ENCODE results near the gene SLC25A4. TPM values are rescaled to one million over a fixed set of nuclear protein-coding genes. Genes with fewer than 3 reads are reported as not detected.
"Not testable (repeated sequence)": the region's sequence is repeated elsewhere in the genome, so short reads cannot be mapped to it uniquely, and the experiment has no call there.

Gene SLC25A4
- total RNA-seq (2014; rRNA removed; shearing (Covaris generic); ENCODE audit: low replicate concordance), result 6.3 and 13.7 TPM in 2 replicates

GRCh38 chr4:185142912-185143600 lies at the start of gene SLC25A4:
Gene SLC25A4 (plus strand): TSS chr4:185143266. CDS start chr4:185143373, 107 bp downstream.
- peak within 1 kb of the TSS; percentile 58 for H3K4me3 ChIP-seq
- H3K27me3 ChIP-seq, result no peaks in the 10 kb centered on the region
- H3K36me3 ChIP-seq, result no peaks in the 10 kb centered on the region; the same call in 1 of the 2 replicates
- no peaks in the 10 kb centered on the region for H3K9me3 ChIP-seq
- peak; percentile 75 for DNase-seq

GRCh38 chr4:185093603-185094002 lies 49.5 kb upstream of the SLC25A4 start:
- no peak overlapping the region for H3K4me3 ChIP-seq
- DNase-seq, result no peak
- no peaks in the 10 kb centered on the region for H3K27me3 ChIP-seq
- no peaks in the 10 kb centered on the region for H3K9me3 ChIP-seq
- H3K36me3 ChIP-seq, result no peaks in the 10 kb centered on the region

GRCh38 chr4:185096032-185096653 lies 46.9 kb upstream of the SLC25A4 start:
- no peaks in the 10 kb centered on the region for H3K27me3 ChIP-seq
- H3K36me3 ChIP-seq, result no peaks in the 10 kb centered on the region
- no peak overlapping the region for H3K4me3 ChIP-seq
- no peaks in the 10 kb centered on the region for H3K9me3 ChIP-seq
- DNase-seq, result no peak

- Histone ChIP-seq H3K4me3 (no peak overlapping the region), H3K36me3 (no peaks in the 10 kb centered on the region), H3K9me3 (no peaks in the 10 kb centered on the region), H3K27me3 (no peaks in the 10 kb centered on the region)
- DNase-seq, result no peak
These were observed 44.6 kb upstream of the SLC25A4 start for GRCh38 chr4:185098474-185098873.

- no peaks in the 10 kb centered on the region for H3K9me3 ChIP-seq
- no peak for DNase-seq
These were observed 43.9 kb upstream of the SLC25A4 start for GRCh38 chr4:185099024-185099682.

GRCh38 chr4:185099940-185100339 lies 43.1 kb upstream of the SLC25A4 start:
- no peaks in the 10 kb centered on the region for H3K9me3 ChIP-seq

More at GRCh38 chr4:185099024-185099682, 43.9 kb upstream of the SLC25A4 start:
- no peaks in the 10 kb centered on the region for H3K27me3 ChIP-seq
- H3K4me3 ChIP-seq, result no peak overlapping the region
- H3K36me3 ChIP-seq, result no peaks in the 10 kb centered on the region

GRCh38 chr4:185100423-185100822 lies 42.6 kb upstream of the SLC25A4 start:
- DNase-seq, result no peak

More at GRCh38 chr4:185099940-185100339, 43.1 kb upstream of the SLC25A4 start:
- H3K27me3 ChIP-seq, result no peaks in the 10 kb centered on the region
- DNase-seq, result no peak
- H3K36me3 ChIP-seq, result no peaks in the 10 kb centered on the region
- no peak overlapping the region for H3K4me3 ChIP-seq

GRCh38 chr4:185101354-185101890 lies 41.6 kb upstream of the SLC25A4 start:
- H3K27me3 ChIP-seq, result no peaks in the 10 kb centered on the region
- DNase-seq, result no peak
- no peaks in the 10 kb centered on the region for H3K36me3 ChIP-seq
- H3K9me3 ChIP-seq, result no peaks in the 10 kb centered on the region
- H3K4me3 ChIP-seq, result no peak overlapping the region

More at GRCh38 chr4:185100423-185100822, 42.6 kb upstream of the SLC25A4 start:
- Histone ChIP-seq H3K36me3 (no peaks in the 10 kb centered on the region), H3K27me3 (no peaks in the 10 kb centered on the region), H3K4me3 (no peak overlapping the region), H3K9me3 (no peaks in the 10 kb centered on the region)

GRCh38 chr4:185104733-185105132 lies 38.3 kb upstream of the SLC25A4 start:
- no peak for DNase-seq
- Histone ChIP-seq H3K27me3 (no peaks in the 10 kb centered on the region), H3K9me3 (no peaks in the 10 kb centered on the region), H3K4me3 (no peak overlapping the region), H3K36me3 (no peaks in the 10 kb centered on the region)

GRCh38 chr4:185106353-185106752 lies 36.7 kb upstream of the SLC25A4 start:
- Histone ChIP-seq H3K4me3 (no peak overlapping the region), H3K36me3 (no peaks in the 10 kb centered on the region), H3K27me3 (no peaks in the 10 kb centered on the region), H3K9me3 (no peaks in the 10 kb centered on the region)
- DNase-seq, result no peak

GRCh38 chr4:185107574-185107973 lies 35.5 kb upstream of the SLC25A4 start:
- not testable (repeated sequence) for H3K36me3 ChIP-seq, H3K9me3 ChIP-seq, H3K4me3 ChIP-seq, DNase-seq, H3K27me3 ChIP-seq

- DNase-seq, result no peak
- Histone ChIP-seq H3K36me3 (no peaks in the 10 kb centered on the region), H3K4me3 (no peak overlapping the region), H3K27me3 (no peaks in the 10 kb centered on the region), H3K9me3 (no peaks in the 10 kb centered on the region)
These were observed 34.9 kb upstream of the SLC25A4 start for GRCh38 chr4:185108185-185108584.

- Histone ChIP-seq H3K27me3 (no peaks in the 10 kb centered on the region), H3K9me3 (no peaks in the 10 kb centered on the region), H3K4me3 (no peak overlapping the region), H3K36me3 (no peaks in the 10 kb centered on the region)
- DNase-seq, result no peak
These were observed 34.4 kb upstream of the SLC25A4 start for GRCh38 chr4:185108669-185109068.

GRCh38 chr4:185109736-185110135 lies 33.3 kb upstream of the SLC25A4 start:
- Histone ChIP-seq H3K4me3 (no peak overlapping the region), H3K36me3 (no peaks in the 10 kb centered on the region), H3K9me3 (no peaks in the 10 kb centered on the region), H3K27me3 (no peaks in the 10 kb centered on the region)
- no peak for DNase-seq

- H3K9me3 ChIP-seq, result no peaks in the 10 kb centered on the region
- no peak overlapping the region for H3K4me3 ChIP-seq
- DNase-seq, result peak; percentile 42
- no peaks in the 10 kb centered on the region for H3K36me3 ChIP-seq
- no peaks in the 10 kb centered on the region for H3K27me3 ChIP-seq
These were observed 32.7 kb upstream of the SLC25A4 start for GRCh38 chr4:185110375-185110823.

- H3K36me3 ChIP-seq, result no peaks in the 10 kb centered on the region
- H3K27me3 ChIP-seq, result no peaks in the 10 kb centered on the region
- no peaks in the 10 kb centered on the region for H3K9me3 ChIP-seq
- H3K4me3 ChIP-seq, result no peak overlapping the region
- DNase-seq, result peak; percentile 76
These were observed 31.0 kb upstream of the SLC25A4 start for GRCh38 chr4:185112104-185112503.

GRCh38 chr4:185113340-185113739 lies 29.7 kb upstream of the SLC25A4 start:
- H3K27me3 ChIP-seq, result no peaks in the 10 kb centered on the region
- peak; percentile 16 for DNase-seq
- no peaks in the 10 kb centered on the region for H3K9me3 ChIP-seq
- H3K4me3 ChIP-seq, result no peak overlapping the region
- H3K36me3 ChIP-seq, result no peaks in the 10 kb centered on the region
